Measurements from ENCODE around the gene CCDC106.
A peak's percentile ranks its signal among the peaks of the same experiment; 100 is the strongest.

CCDC106 gene

GRCh38 chr19:55652311-55653128, 4.5 kb downstream of the CCDC106 start:
- TF ChIP-seq ZNF274 (IDR thresholded peaks at IDR 0.05; ENCODE audit: low read depth, low read length), result no peak
- TF ChIP-seq YY1 (IDR thresholded peaks at IDR 0.05; ENCODE audit: insufficient read depth, insufficient read length), result no peak
- no peak for TF ChIP-seq SUZ12 (IDR thresholded peaks at IDR 0.05; ENCODE audit: extremely low read depth, insufficient read depth, insufficient read length)

GRCh38 chr19:55653651-55654322, 5.8 kb downstream of the CCDC106 start:
- peak overlapping the region; percentile 94 for H3K9ac ChIP-seq (ENCODE audit: insufficient read length, low read depth)
- no peak for TF ChIP-seq ZNF274 (IDR thresholded peaks at IDR 0.05; ENCODE audit: low read depth, low read length)
- TF ChIP-seq SUZ12 (IDR thresholded peaks at IDR 0.05; ENCODE audit: extremely low read depth, insufficient read depth, insufficient read length), result no peak
- no peak for TF ChIP-seq YY1 (IDR thresholded peaks at IDR 0.05; ENCODE audit: insufficient read depth, insufficient read length)
- H3K27me3 ChIP-seq (ENCODE audit: insufficient read depth, insufficient read length), result no peaks in the 10 kb centered on the region
- H3K4me3 ChIP-seq (ENCODE audit: insufficient read length, low read depth), result peak overlapping the region; percentile 73
- peaks cover 13% of the 10 kb centered on the region for H3K4me1 ChIP-seq (ENCODE audit: insufficient read depth, insufficient read length)
- peak; percentile 89 for DNase-seq (ENCODE audit: low read depth, low spot score)
- H3K36me3 ChIP-seq (ENCODE audit: insufficient read depth, insufficient read length, low read length), result peaks cover 43% of the 10 kb centered on the region
- no peaks in the 10 kb centered on the region for H3K9me3 ChIP-seq (ENCODE audit: insufficient read depth, low read length)

More at GRCh38 chr19:55652311-55653128, 4.5 kb downstream of the CCDC106 start:
- Histone ChIP-seq H3K9ac (ENCODE audit: insufficient read length, low read depth) (peak overlapping the region; percentile 42), H3K4me1 (ENCODE audit: insufficient read depth, insufficient read length) (peaks cover 10% of the 10 kb centered on the region), H3K9me3 (ENCODE audit: insufficient read depth, low read length) (no peaks in the 10 kb centered on the region), H3K4me3 (ENCODE audit: insufficient read length, low read depth) (no peak overlapping the region), H3K36me3 (ENCODE audit: insufficient read depth, insufficient read length, low read length) (peaks cover 31% of the 10 kb centered on the region), H3K27me3 (ENCODE audit: insufficient read depth, insufficient read length) (no peaks in the 10 kb centered on the region)
- no peak for DNase-seq (ENCODE audit: low read depth, low spot score)

GRCh38 chr19:55654323-55654867, 6.4 kb downstream of the CCDC106 start:
- no peaks in the 10 kb centered on the region for H3K27me3 ChIP-seq (ENCODE audit: insufficient read depth, insufficient read length)
- no peaks in the 10 kb centered on the region for H3K9me3 ChIP-seq (ENCODE audit: insufficient read depth, low read length)
- H3K4me1 ChIP-seq (ENCODE audit: insufficient read depth, insufficient read length), result peaks cover 13% of the 10 kb centered on the region
- H3K36me3 ChIP-seq (ENCODE audit: insufficient read depth, insufficient read length, low read length), result peaks cover 48% of the 10 kb centered on the region
- H3K9ac ChIP-seq (ENCODE audit: insufficient read length, low read depth), result peak overlapping the region; percentile 94
- peak overlapping the region; percentile 73 for H3K4me3 ChIP-seq (ENCODE audit: insufficient read length, low read depth)
- TF ChIP-seq ZNF274 (IDR thresholded peaks at IDR 0.05; ENCODE audit: low read depth, low read length) (no peak), YY1 (IDR thresholded peaks at IDR 0.05; ENCODE audit: insufficient read depth, insufficient read length) (no peak)
- DNase-seq (ENCODE audit: low read depth, low spot score), result peak; percentile 97

GRCh38 chr19:55654868-55655647, 7.0 kb downstream of the CCDC106 start, which contains the start of gene U2AF2:
U2AF2 (plus strand) TSS chr19:55655035; CDS start chr19:55655105, 70 bp downstream.
- peaks cover 51% of the 10 kb centered on the region for H3K36me3 ChIP-seq (ENCODE audit: insufficient read depth, insufficient read length, low read length)
- peaks cover 13% of the 10 kb centered on the region for H3K4me1 ChIP-seq (ENCODE audit: insufficient read depth, insufficient read length)
- peak within 1 kb of the TSS; percentile 88 for H3K4me3 ChIP-seq (ENCODE audit: insufficient read length, low read depth)
- no peaks in the 10 kb centered on the region for H3K9me3 ChIP-seq (ENCODE audit: insufficient read depth, low read length)
- H3K9ac ChIP-seq (ENCODE audit: insufficient read length, low read depth), result peak within 1 kb of the TSS; percentile 98
- peak; percentile 85 for DNase-seq (ENCODE audit: low read depth, low spot score)
- TF ChIP-seq YY1 (IDR thresholded peaks at IDR 0.05; ENCODE audit: insufficient read depth, insufficient read length) (peak; percentile 58), SUZ12 (IDR thresholded peaks at IDR 0.05; ENCODE audit: extremely low read depth, insufficient read depth, insufficient read length) (no peak)
- H3K27me3 ChIP-seq (ENCODE audit: insufficient read depth, insufficient read length), result no peaks in the 10 kb centered on the region

- Histone ChIP-seq H3K27me3 (ENCODE audit: insufficient read depth, insufficient read length) (no peaks in the 10 kb centered on the region), H3K9me3 (ENCODE audit: insufficient read depth, low read length) (no peaks in the 10 kb centered on the region), H3K4me3 (ENCODE audit: insufficient read length, low read depth) (peak overlapping the region; percentile 88), H3K9ac (ENCODE audit: insufficient read length, low read depth) (peak overlapping the region; percentile 98), H3K36me3 (ENCODE audit: insufficient read depth, insufficient read length, low read length) (peaks cover 57% of the 10 kb centered on the region), H3K4me1 (ENCODE audit: insufficient read depth, insufficient read length) (peaks cover 13% of the 10 kb centered on the region)
- no peak for DNase-seq (ENCODE audit: low read depth, low spot score)
- TF ChIP-seq YY1 (IDR thresholded peaks at IDR 0.05; ENCODE audit: insufficient read depth, insufficient read length), result no peak
- TF ChIP-seq ZNF274 (IDR thresholded peaks at IDR 0.05; ENCODE audit: low read depth, low read length), result no peak
- TF ChIP-seq SUZ12 (IDR thresholded peaks at IDR 0.05; ENCODE audit: extremely low read depth, insufficient read depth, insufficient read length), result no peak
These were observed 7.6 kb downstream of the CCDC106 start for GRCh38 chr19:55655648-55656040.

GRCh38 chr19:55656552-55656951, 8.5 kb downstream of the CCDC106 start:
- peak overlapping the region; percentile 98 for H3K9ac ChIP-seq (ENCODE audit: insufficient read length, low read depth)
- TF ChIP-seq YY1 (IDR thresholded peaks at IDR 0.05; ENCODE audit: insufficient read depth, insufficient read length), result no peak
- TF ChIP-seq ZNF274 (IDR thresholded peaks at IDR 0.05; ENCODE audit: low read depth, low read length), result no peak
- no peak for TF ChIP-seq SUZ12 (IDR thresholded peaks at IDR 0.05; ENCODE audit: extremely low read depth, insufficient read depth, insufficient read length)
- H3K27me3 ChIP-seq (ENCODE audit: insufficient read depth, insufficient read length), result no peaks in the 10 kb centered on the region
- peak overlapping the region; percentile 88 for H3K4me3 ChIP-seq (ENCODE audit: insufficient read length, low read depth)
- H3K9me3 ChIP-seq (ENCODE audit: insufficient read depth, low read length), result no peaks in the 10 kb centered on the region
- H3K4me1 ChIP-seq (ENCODE audit: insufficient read depth, insufficient read length), result peaks cover 13% of the 10 kb centered on the region
- H3K36me3 ChIP-seq (ENCODE audit: insufficient read depth, insufficient read length, low read length), result peaks cover 65% of the 10 kb centered on the region
- DNase-seq (ENCODE audit: low read depth, low spot score), result no peak

Data from NT2/D1 (cell line).